OCI-LY1 (cell line): ENCODE data around the gene PRSS53.
"Not testable (repeated sequence)": the region's sequence is repeated elsewhere in the genome, so short reads cannot be mapped to it uniquely, and the experiment has no call there.

Experiments
- EZH2 ChIP-seq: fragments of 200-600 bp; sonication (generic), shearing (Covaris generic); IDR thresholded peaks from 2 replicates; pipeline ENCODE4 v1.8.0; 2017; ENCODE audit warnings: borderline replicate concordance, mixed run types, mild to moderate bottlenecking, antibody characterized with exemption, low read length, moderate library complexity, mixed read lengths
- TF ChIP-seq, protein P1 (sequence below): fragments of 200-600 bp; sonication (generic), shearing (Covaris generic); IDR thresholded peaks from 2 replicates; pipeline ENCODE4 v1.5.1; 2017; ENCODE audit warnings: mild to moderate bottlenecking, antibody characterized with exemption, low read length, moderate library complexity, mixed read lengths

DNA sequence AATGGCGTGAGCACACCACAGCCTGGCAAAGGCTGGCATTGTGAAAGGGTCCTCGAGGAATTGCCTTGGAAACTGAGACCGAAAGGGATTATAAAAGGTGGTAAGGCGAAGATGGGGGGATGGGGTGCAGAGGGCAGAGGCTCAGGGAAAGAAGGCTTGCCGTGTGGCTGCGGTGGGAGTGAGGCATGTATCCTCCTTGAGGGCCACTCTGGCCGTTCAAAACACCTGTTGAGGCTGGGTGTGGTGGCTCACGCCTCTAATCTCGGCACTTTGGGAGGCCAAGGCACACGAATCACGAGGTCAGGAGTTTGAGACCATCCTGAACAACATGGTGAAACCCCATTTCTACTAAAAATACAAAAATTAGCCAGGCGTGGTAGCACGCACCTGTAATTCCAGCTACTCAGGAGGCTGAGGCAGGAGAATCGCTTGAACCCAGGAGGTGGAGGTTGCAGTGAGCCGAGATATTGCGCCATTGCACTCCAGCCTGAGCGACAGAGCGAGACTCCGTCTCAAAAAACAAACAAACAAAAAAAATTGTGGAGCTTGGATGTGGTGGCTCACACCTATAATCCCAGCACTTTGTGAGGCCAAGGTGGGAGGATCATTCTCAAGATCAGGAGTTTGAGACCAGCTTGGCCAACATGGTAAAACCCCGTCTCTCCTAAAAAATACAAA, 48.2 kb upstream of the PRSS53 start:
- TF ChIP-seq, protein P1, sequence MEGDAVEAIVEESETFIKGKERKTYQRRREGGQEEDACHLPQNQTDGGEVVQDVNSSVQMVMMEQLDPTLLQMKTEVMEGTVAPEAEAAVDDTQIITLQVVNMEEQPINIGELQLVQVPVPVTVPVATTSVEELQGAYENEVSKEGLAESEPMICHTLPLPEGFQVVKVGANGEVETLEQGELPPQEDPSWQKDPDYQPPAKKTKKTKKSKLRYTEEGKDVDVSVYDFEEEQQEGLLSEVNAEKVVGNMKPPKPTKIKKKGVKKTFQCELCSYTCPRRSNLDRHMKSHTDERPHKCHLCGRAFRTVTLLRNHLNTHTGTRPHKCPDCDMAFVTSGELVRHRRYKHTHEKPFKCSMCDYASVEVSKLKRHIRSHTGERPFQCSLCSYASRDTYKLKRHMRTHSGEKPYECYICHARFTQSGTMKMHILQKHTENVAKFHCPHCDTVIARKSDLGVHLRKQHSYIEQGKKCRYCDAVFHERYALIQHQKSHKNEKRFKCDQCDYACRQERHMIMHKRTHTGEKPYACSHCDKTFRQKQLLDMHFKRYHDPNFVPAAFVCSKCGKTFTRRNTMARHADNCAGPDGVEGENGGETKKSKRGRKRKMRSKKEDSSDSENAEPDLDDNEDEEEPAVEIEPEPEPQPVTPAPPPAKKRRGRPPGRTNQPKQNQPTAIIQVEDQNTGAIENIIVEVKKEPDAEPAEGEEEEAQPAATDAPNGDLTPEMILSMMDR = not testable (repeated sequence)
- not testable (repeated sequence) for TF ChIP-seq EZH2
